ENCODE data around the gene TRIM14.

The TRIM14 gene

GRCh38 chr9:98099346-98099745 lies 19.7 kb downstream of the TRIM14 start:
- no peak for TF ChIP-seq CTCF (conservative IDR thresholded peaks at IDR 0.05; ENCODE audit: low read depth, low read length)
- H3K4me3 ChIP-seq (ENCODE audit: low read length) = no peak overlapping the region
- DNase-seq (ENCODE audit: low read depth) = no peak

GRCh38 chr9:98097836-98098235 lies 21.2 kb downstream of the TRIM14 start:
- TF ChIP-seq CTCF (conservative IDR thresholded peaks at IDR 0.05; ENCODE audit: low read depth, low read length) = no peak
- DNase-seq (ENCODE audit: low read depth) = no peak
- H3K4me3 ChIP-seq (ENCODE audit: low read length) = no peak overlapping the region

DNA sequence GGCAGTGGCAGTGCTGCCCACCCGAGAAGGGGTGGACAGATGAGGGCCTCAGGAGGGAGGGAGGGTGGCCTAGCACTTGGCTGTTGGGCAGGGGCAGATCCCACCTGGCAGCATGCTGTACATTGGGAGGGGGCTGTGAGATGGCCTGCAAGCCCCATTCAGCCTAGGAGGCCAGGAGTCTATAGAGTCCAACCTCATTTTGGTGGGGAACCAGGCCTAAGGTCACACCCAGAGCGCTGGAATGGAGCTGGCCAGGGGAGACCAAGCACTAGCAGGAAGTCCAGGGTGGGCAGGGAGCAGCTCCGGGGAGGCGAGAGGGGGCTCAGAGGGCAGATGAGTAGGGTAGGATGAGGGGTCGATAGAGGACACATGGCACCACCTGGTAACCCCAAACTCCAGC lies 22.9 kb downstream of the TRIM14 start:
- DNase-seq (ENCODE audit: low read depth) = no peak
- H3K4me3 ChIP-seq (ENCODE audit: low read length) = no peak overlapping the region
- TF ChIP-seq CTCF (conservative IDR thresholded peaks at IDR 0.05; ENCODE audit: low read depth, low read length) = no peak

DNA sequence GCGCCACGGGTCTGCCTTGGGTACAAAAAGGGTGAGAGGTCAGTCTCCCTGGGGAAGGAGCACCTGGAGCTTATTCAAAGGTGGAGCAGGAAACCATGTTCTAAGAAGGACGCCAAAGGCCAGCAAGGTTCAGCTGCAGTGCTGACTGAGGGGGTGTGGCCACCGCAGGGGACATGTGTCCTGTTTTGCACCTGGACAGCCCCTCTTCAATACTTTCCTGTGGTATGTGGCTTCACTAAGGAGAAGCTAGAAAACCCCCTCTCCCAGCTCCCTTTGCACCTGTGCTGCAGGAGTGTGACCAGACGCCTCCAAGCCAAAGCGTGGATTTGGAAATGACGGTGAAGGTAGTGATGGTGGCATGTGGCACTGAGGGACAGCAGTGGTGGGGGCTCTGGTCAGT lies 23.6 kb downstream of the TRIM14 start:
- no peak for DNase-seq (ENCODE audit: low read depth)
- TF ChIP-seq CTCF (conservative IDR thresholded peaks at IDR 0.05; ENCODE audit: low read depth, low read length) = no peak
- no peak overlapping the region for H3K4me3 ChIP-seq (ENCODE audit: low read length)

DNA sequence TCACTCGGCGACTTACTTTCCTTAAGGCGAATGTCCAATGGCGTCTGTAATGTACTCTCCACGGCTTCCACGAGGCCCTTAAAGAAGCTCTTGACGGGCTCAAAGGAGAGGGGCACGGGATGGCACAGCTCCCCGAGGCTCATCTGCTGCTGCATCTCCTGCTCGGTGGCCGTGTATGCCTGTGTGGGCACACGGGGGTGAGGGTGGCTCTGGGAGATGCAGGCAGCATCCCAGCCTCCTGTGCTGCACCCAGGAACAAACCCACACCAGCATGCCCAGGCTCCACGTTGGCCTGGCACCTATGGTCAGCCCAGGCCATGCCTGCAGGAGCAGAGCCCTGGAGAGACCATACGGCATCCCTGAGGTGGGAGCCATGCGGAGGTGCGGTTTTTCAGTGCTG lies 24.2 kb downstream of the TRIM14 start:
- no peak for DNase-seq (ENCODE audit: low read depth)
- no peak for TF ChIP-seq CTCF (conservative IDR thresholded peaks at IDR 0.05; ENCODE audit: low read depth, low read length)
- no peak overlapping the region for H3K4me3 ChIP-seq (ENCODE audit: low read length)

GRCh38 chr9:98094316-98094715 lies 24.7 kb downstream of the TRIM14 start:
- no peak overlapping the region for H3K4me3 ChIP-seq (ENCODE audit: low read length)
- TF ChIP-seq CTCF (conservative IDR thresholded peaks at IDR 0.05; ENCODE audit: low read depth, low read length) = no peak
- no peak for DNase-seq (ENCODE audit: low read depth)

GRCh38 chr9:98092613-98092931 lies 26.4 kb downstream of the TRIM14 start:
- H3K4me3 ChIP-seq (ENCODE audit: low read length) = no peak overlapping the region
- no peak for DNase-seq (ENCODE audit: low read depth)
- TF ChIP-seq CTCF (conservative IDR thresholded peaks at IDR 0.05; ENCODE audit: low read depth, low read length) = no peak
